Middle frontal gyrus (tissue), 1 donor: ENCODE results near the gene SLC6A11.

Experiments used
- DNase-seq: peaks from one replicate; pipeline ENCODE4 v3.0.0-alpha.2; 2015; ENCODE audit warnings: low spot score; ENCODE audit errors: extremely low spot score

The SLC6A11 gene

GRCh38 chr3:10929978-10930665 lies 114.1 kb downstream of the SLC6A11 start:
- no peak for DNase-seq

- no peak for DNase-seq
Observed at GRCh38 chr3:10930666-10931040, 114.6 kb downstream of the SLC6A11 start.

- DNase-seq, result no peak
Observed at GRCh38 chr3:10932596-10932995, 116.6 kb downstream of the SLC6A11 start.

- DNase-seq, result no peak
Observed at GRCh38 chr3:10933021-10933420, 117.0 kb downstream of the SLC6A11 start.

- DNase-seq, result no peak
Observed at GRCh38 chr3:10933470-10933804, 117.4 kb downstream of the SLC6A11 start.

- DNase-seq, result no peak
Observed at GRCh38 chr3:10933805-10934481, 117.9 kb downstream of the SLC6A11 start.

GRCh38 chr3:10935028-10935427 lies 119.0 kb downstream of the SLC6A11 start:
- DNase-seq, result no peak

GRCh38 chr3:10935846-10936631 lies 120.0 kb downstream of the SLC6A11 start:
- no peak for DNase-seq

- DNase-seq, result no peak
Observed at GRCh38 chr3:10936686-10937085, 120.7 kb downstream of the SLC6A11 start.

- DNase-seq, result no peak
Observed at GRCh38 chr3:10937141-10937825, 121.3 kb downstream of the SLC6A11 start.

- DNase-seq, result no peak
Observed at GRCh38 chr3:10939556-10939955, 123.5 kb downstream of the SLC6A11 start.

- DNase-seq, result no peak
Observed at GRCh38 chr3:10940106-10940505, 124.1 kb downstream of the SLC6A11 start.

- no peak for DNase-seq
Observed at GRCh38 chr3:10941972-10942371, 125.9 kb downstream of the SLC6A11 start.

- no peak for DNase-seq
Observed at GRCh38 chr3:10942690-10943205, 126.7 kb downstream of the SLC6A11 start.

- DNase-seq, result no peak
Observed at GRCh38 chr3:10944866-10945265, 128.8 kb downstream of the SLC6A11 start.

- DNase-seq, result peak; percentile 38
Observed at GRCh38 chr3:10945683-10946287, 129.8 kb downstream of the SLC6A11 start.

- no peak for DNase-seq
Observed at GRCh38 chr3:10946526-10946925, 130.5 kb downstream of the SLC6A11 start.

- DNase-seq, result no peak
Observed at GRCh38 chr3:10948326-10948725, 132.3 kb downstream of the SLC6A11 start.

GRCh38 chr3:10949197-10949596 lies 133.2 kb downstream of the SLC6A11 start:
- peak; percentile 62 for DNase-seq

GRCh38 chr3:10950476-10951294 lies 134.7 kb downstream of the SLC6A11 start:
- no peak for DNase-seq
